ENCODE results near the gene SASH1.

Gene SASH1

DNA sequence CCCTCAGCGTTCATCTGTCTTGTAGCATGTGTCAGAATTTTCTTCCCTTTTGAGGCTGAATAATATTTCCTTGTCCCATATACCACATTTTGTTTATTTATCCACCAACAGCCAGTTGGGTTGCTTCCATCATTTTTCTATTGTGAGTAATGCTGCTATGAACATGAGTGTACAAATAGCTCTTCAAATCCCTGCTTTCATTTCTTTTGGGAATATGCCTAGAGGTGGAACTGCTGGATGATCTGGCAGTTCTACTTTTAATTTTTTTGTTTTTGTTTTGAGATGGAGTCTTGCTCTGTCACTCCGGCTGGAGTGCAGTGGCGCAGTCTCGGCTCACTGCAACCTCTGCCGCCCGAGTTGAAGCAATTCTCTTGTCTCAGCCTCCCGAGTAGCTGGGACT, 64.7 kb downstream of the SASH1 start:
- DNase-seq: no peak

DNA sequence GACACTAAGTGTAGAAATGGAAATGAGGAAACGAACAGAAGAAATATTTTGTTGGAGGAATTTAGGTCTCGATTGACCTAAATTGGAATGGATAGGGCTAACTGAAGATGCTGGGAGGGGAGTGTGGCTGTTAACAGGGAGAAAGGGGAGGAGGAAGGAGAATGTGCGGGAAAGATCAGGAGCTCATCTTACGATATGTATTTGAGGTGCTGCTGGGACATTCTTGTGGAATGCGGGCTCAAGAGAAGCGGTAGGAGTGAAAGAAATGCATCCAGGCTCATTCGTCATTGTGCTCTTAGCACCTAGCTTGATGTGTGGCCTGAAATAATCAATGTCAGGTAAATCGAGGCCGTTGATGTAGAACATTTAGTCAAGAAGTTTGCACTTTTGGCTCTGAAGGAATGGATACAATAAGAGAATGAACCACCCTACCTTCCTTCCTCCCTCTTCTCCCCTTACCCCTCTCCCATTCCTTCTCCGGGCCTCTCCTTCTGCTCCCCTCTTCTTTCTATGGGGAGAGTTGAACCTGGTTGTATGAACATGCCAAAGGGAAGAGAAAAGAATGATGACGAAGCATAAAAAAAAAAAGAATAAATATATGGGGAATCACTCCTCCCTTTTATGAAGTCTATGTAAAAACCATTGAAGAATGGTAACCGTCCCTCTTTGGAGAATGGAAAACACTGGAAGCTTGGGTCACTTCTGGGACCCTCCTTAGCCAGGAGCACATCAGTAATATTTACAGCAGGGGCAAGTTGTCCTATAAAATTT, 70.9 kb downstream of the SASH1 start:
- DNase-seq: no peak

DNA sequence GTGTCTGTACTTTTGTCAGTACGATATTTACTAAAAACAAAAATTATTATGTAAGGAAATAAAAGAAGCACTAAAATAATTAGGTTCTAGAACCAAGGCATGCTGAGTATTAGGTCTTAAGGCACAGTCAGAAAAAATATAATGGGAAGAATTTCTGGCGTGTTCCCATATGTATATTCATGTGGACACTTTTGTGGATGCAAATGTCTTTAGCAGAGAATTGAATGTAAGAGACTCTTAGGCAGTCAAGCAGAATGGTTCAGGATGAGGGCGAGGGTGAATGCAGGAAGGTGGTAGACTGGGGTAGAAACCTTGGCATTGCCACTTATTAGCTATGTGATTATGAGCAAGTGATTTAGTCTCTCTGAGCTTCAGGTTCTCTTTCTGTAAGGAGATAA, 71.5 kb downstream of the SASH1 start:
- no peak for DNase-seq

DNA sequence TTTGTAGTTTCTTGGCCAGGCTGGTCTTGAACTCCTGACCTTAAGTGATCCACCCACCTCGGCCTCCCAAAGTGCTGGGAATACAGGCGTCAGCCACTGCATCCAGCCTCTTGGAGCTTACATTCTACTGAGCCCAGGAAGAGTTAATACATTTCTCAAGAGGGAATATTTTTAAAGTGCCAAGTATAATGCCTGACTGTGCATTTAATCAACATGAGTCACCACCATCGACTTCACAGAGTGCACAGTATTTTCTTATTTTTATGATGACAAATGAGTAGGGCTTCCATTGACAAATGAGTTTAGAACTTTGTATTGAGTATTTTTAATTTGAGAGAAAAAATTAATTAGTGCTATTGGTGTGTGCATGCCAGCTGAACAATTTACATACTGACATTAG, 72.2 kb downstream of the SASH1 start:
- no peak for DNase-seq

DNA sequence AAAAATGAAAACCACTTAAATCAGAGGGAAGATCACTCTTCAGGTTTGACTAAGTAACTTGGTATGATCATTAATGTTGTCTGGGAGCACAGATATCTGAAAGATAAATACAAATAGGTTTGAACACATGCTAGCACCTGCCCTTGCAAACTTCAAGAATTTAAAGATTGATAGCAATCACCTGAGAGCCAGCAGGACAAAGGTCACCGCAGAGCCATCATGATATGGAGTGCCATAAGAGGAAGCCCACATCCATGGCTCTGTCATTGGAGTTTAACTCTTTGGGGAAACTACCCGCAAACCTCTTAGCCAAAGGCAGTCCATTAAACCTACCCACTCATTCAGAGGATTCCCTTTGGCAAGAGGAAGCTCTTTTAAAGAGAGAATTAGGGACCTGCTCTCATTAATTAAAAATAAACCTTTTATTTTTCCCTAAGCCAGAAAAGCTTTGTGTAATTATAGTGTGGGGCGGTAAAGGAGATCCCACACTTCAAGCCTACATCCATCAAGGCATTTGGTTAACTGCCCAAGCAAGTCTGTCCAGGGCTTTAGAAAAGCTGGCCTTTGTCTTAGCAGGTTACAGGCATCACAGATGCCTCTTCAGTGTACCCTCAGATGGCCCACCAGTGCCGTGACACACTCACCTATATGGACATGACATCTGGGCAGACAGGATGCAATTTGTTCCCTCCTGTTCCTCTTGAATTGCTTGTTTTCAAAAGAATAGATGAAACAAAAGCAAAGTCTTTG, 73.0 kb downstream of the SASH1 start:
- no peak for DNase-seq

DNA sequence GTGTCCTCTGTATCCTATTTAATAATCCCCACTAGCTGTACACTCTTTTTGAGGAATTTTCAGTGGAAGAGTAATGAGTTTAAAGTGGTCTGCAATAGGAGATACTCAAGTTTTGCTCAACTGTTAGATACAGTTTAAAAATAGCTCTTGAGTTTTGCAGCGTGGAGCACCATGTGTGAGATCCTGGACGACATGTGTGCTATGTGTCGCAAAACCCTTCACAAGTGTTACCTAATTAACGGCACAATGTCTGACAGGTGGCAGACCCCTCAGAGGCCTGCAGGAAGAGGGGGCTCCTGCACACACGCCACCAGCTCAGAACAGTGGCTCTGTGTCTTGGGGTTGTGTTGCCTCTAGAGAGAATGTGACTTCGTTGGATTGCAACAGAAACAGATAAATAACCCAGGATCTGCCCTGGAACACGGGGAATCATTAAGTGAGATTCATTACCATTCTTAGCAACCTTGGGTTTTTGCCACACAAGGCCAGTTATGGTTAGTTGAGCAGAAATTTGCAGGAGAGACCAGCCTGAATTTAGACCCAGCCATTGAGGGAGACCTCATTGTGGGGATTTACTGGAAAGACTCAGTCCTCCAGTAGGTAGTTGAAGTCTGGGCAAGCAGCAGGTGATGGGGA, 73.8 kb downstream of the SASH1 start:
- no peak for DNase-seq

DNA sequence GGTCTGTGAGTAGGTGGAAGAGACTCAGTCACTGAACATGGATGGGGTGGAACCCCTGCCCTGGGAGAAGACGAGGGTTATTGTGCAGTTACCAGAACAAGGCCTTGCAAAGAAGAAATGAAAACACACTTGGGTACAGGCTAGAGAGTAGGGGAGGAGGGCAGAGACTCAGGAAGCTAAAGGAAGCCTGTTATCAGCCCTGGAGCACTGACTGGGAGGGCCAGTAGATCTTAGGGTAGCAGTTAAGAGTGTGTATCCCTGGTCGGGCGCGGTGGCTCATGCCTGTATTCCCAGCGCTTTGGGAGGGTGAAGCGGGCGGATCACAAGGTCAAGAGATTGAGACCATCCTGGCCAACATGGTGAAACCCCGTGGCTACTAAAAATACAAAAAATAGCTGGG, 74.4 kb downstream of the SASH1 start:
- DNase-seq: no peak

DNA sequence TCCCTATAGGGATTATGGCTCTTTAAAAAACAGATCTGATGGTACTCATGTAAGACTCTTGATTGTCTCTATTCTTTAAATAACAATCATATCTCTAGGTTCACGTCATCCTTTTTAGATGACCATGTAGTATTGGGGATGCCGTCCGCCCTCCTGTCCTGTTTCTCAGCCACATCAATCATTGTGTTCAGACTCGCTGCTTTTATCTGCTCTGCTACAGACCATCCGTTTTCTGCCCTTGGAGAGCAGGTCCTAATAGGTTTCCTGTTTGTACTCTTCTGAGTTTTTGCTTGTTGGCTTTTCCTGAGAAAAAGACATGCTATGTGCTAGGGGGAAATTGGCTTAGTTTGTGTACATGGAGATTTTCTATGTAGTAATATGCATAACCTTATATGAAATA, 76.8 kb downstream of the SASH1 start:
- DNase-seq: no peak

DNA sequence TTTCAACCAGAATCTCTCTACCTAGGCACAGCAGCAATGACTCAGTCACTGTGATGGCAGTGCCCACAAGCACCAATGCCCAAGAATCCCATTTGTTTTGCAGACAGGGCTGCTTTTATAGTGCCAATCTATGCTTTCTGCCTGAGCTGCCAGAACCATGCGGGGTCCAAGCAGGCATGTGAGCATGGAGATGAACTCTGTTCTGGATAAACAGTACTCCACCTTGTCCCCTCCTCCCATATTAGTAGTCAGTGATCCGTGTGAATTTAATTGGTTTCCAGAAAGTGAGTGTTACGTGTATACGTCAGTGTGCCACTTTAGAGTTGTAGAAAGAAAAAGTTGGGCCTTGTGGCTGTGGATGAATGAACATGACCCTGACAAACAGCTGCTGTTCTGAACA, 79.4 kb downstream of the SASH1 start:
- peak; percentile 80 for DNase-seq

DNA sequence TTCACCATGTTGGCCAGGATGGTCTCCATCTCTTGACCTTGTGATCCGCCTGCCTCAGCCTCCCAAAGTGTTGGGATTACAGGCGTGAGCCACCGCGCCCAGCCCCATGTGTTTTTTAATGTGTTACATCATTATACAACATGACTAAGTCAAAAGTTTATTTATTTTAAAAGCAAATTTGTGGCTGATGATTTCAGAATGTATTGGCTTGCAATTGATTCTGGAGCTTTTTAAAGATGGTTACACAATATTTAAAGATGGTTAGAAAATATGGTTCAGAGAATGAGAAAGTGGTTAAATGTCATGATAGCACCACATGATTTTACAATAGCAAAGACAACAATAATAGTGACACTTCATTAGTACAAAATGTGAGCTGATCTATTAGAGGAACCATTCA, 80.5 kb downstream of the SASH1 start:
- DNase-seq: no peak

DNA sequence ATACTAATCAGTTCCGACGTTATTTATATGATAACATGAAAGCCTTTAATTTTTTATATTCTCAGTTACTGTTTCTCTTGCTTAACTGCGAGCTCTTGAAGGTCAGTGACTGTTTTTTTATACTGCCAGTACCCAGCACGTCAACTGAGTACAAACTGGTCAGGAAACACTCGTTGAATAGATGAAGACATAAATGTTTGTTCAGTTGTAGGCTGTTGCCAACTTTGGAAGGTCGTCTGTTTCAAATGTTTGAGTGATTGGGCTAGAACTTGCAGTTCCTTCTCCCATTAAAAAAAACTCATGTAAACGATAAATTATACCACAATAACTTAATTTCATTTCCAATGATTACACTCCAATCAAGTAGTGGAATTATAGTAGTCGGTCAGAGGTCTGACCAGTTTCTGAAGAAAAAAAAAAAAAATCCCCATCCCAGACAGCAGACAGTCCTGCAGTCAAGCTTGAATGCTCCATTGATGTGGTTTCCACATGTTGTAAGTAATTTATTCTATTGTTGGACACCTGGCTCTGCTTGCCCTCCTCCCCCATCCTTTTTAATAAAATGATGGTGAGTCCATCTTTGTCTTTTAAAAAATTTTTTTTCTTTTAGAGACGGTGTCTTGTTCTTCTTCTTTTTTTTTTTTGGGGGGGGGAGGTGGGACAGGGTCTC, 81.1 kb downstream of the SASH1 start:
- no peak for DNase-seq

DNA sequence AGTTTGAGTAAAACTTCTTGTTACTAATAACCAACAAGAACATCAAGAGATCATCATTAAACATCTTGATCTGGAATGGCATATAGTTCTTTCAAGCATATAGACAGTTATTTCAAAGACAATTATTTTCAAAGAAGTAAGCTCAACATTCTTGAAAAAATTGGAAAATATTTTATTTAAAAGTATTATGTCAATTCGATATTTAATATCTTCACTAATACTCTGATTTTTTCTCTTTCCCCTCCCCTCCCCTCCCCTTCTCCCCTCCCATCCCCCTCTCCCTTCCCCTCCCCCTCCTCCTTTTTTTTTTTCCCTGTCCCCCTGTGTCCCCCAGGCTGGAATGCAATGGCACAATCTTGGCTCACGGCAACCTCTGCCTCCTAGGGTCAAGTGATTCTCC, 82.8 kb downstream of the SASH1 start:
- no peak for DNase-seq

DNA sequence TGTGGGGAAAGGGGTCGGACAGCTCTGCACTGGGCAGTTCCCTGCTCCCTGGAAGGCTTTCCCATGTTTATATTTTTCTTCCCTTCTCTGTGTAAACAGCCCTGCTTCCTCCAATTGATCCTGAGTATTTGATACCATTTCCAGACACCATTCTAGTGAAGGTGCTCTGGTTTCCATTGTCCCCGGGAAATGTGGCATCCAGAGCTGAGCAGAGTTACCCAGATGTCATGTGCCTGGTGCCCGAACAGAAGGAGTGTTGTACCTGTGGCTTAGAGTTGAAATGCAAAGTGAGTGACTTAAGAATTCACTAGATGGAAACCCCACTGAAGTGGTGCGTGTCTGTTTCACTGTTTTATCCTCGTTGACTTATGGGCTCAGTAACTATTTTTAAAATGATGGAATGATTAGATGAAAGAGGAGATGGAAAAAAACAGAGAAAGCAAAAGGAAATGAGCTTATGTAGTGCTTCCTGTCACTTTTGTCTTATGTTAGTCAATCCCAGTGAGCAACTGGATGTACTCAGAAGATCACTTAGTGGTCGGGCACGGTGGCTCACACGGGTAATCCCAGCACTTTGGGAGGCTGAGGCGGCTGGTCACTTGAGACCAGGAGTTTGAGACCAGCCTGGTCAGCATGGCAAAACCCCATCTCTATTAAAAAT, 83.8 kb downstream of the SASH1 start:
- no peak for DNase-seq

DNA sequence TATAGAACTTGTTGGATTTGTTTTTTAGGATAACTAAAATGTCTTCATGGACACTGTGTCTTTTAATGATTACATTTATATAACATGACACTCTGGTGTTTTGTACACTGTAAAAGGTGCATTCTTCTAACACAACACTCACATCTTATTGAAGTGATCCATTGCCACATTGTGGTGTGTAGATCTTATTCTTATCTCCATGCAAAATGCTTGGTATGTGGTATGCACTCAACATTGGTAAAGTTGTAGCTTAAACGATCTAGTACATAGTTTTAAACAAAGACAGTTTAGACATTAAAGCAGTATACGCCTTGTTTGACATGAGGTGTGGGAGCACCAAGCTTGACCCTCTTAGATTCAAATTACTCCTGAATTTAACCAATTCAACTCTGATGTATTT, 84.7 kb downstream of the SASH1 start:
- no peak for DNase-seq

DNA sequence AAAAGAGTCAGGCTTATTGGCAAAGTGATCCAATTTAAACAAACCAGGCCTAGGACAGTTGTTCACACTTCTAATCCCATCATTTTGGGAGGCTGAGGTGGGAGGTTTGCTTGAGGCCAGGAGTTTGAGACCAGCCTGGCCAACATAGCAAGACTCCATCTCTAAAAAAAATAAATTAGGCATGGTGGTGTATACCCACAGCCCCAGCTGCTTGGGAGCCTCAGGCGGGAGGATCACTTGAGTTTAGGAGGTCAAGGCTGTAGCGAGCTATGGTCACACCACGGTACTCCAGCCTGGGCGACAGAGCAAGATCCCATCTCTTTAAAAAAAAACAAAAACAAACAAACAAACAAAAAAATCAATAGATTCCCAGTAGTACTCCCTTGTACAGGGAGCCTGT, 86.8 kb downstream of the SASH1 start:
- DNase-seq: no peak

DNA sequence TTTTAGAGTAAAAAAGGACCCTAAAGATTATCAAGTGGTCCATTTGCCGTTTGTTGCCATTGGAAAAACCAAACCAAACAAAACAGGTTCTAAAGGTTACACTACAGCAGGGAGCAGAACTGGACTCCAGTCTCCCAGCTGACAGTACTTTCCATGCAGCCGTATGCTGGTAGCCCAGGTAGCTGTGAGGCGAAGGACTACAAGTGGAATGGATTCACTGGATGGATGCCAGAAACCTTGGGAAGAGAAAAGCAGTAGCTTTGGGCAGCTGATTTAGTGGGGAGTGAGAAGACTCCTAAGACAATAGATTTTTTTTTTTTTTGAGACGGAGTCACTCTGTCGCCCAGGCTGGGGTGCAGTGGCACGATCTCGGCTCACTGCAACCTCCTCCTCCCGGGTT, 88.3 kb downstream of the SASH1 start:
- no peak for DNase-seq

DNA sequence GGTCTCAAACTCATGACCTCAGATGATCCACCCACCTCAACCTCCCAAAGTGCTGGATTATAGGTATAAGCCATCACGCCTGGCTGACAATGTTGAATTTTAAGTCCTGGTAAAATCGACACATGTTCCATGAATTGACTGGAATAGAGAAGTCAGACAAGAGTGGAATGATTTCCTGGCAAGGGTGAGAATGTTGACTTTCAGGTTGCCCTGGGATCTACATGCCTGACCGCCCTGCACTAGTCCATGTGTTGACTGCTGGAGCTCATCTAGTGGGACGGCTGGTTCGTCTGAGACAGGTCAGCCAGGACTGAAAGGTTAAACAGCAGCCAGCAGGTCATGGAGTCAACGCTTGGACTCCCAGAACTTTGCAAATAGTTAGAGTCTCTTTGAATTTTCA, 88.8 kb downstream of the SASH1 start:
- DNase-seq: no peak

DNA sequence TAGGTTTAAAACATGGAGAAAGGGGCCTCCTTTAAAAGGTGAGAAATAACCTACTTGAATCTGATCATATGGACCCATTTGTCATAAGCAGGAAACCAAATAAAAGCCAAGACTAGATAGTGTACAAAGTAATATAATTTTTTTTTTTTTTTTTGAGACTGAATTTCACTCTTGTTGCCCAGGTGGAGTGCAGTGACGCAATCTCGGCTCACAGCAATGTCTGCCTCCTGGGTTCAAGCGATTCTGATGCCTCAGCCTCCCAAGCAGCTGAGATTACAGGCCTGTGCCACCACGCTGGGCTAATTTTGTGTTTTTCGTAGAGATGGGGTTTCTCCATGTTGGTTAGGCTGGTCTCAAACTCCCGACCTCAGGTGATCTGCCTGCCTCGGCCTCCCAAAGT, 89.2 kb downstream of the SASH1 start:
- DNase-seq: no peak

DNA sequence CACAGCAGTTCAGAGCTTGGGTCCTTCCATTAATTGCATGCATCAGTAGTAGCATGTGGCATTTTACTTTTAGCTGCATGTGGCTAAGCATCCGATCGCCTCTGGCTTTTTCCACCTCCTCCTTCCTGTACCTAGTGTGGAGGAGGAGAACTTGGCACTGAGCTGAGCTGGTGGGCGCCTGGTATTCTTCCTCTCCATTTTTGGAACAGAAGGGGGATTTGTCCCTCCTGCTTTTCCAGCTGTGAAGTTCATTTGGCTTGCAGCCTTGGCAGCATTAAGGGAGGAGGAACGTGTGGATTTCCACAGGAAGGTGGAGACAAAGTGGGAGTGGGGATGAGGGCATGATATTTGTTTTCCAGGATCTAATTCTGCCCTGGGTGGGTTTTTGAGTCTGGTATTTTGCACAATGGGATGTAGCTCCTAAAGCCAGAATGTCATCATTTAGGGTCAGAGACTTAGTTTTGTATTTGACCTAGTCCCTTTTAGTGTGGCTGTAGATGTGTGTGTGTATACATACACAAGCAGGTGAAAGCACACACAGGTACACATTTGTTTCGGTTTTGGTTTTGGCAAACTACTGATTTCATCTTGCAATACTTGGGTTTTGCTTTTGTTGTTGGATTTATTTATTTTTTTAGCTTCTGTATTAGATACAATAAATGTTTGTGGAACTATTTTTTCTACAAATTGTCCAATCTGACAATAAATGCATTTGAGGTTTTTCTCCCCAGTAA, 90.0 kb downstream of the SASH1 start:
- no peak for DNase-seq

DNA sequence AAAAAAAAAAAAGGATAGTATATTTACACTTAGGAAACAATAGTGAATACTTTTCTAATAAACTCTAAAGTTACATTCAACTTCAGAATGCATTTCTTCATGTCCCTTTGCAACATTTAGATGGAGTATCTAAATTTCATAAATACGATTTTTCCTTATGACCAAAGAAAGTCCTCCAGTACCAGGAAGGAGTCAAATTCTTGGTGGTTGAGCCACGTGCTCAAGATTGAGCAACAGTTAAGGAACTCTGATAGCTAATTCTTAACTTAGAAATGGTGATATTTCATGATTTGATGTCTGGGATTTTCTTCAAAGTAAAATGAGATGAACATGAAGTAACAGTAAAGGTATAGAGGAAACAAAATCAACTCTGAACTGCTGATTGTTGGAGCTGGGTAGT, 92.7 kb downstream of the SASH1 start:
- DNase-seq: no peak

DNA sequence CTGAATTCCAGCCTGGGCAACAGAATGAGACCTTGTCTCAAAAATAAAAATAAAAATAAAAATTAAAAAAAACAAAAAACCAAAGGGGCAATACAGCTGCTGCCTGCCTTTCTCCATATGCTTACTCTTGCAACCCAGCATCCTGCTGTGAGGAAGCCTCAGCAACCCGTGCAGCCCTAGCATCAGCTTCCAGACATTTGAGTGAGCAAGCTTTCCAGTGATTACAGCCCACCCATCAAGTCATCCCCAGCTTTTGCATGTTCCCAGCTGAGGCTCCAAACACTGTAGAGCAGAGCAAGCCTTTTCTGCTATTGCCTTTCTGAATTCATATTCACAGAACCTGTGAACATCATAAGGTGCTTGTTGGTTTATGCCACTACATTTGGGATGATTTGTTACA, 93.8 kb downstream of the SASH1 start:
- no peak for DNase-seq

DNA sequence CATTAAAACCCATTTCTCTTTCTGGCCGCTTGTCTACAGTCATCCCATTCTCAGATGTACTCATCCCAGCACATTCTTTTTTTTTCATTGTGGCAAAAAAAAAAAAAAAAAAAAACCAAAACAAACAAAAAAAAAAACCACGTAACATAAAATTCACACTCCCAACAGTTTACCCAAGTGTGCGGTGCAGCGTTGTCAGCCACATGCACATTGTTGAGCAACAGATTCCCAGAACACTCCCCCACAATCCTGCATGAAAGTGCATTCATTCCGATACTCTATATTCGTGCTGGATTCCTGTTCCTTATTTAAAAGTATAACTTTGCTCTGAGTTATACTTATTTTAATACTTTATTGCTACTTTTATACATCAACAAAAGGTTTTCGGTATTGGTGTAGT, 96.0 kb downstream of the SASH1 start:
- no peak for DNase-seq
